OCI-LY7 (cell line): ENCODE results near the gene CYRIA.

ENCODE experiments used
- EZH2phosphoT487 ChIP-seq: fragments of 200-600 bp; sonication (generic); IDR thresholded peaks from 2 replicates; pipeline ENCODE4 v1.6.1; 2018; ENCODE audit warnings: low read depth, borderline replicate concordance, mild to moderate bottlenecking, mixed run types, antibody characterized with exemption, low read length, moderate library complexity, mixed read lengths
- TF ChIP-seq, protein P1 (sequence below): fragments of 200-600 bp; sonication (generic); conservative IDR thresholded peaks from 2 replicates; pipeline ENCODE4 v1.5.1; 2014; ENCODE audit warnings: mild to moderate bottlenecking, antibody characterized with exemption, low read length, moderate library complexity, mixed read lengths

- TF ChIP-seq EZH2phosphoT487: no peak
- TF ChIP-seq, protein P1, sequence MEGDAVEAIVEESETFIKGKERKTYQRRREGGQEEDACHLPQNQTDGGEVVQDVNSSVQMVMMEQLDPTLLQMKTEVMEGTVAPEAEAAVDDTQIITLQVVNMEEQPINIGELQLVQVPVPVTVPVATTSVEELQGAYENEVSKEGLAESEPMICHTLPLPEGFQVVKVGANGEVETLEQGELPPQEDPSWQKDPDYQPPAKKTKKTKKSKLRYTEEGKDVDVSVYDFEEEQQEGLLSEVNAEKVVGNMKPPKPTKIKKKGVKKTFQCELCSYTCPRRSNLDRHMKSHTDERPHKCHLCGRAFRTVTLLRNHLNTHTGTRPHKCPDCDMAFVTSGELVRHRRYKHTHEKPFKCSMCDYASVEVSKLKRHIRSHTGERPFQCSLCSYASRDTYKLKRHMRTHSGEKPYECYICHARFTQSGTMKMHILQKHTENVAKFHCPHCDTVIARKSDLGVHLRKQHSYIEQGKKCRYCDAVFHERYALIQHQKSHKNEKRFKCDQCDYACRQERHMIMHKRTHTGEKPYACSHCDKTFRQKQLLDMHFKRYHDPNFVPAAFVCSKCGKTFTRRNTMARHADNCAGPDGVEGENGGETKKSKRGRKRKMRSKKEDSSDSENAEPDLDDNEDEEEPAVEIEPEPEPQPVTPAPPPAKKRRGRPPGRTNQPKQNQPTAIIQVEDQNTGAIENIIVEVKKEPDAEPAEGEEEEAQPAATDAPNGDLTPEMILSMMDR: no peak
These were observed 13.3 kb upstream of the CYRIA start for GRCh38 chr2:16678964-16679363.
